SU-DHL-6 (cell line): ENCODE measurements around the gene MAP3K20.

Experiments
- CTCF ChIP-seq: fragments of 200-600 bp; sonication (generic); IDR thresholded peaks from one replicate; pipeline ENCODE4 v1.5.1; 2017; ENCODE audit warnings: antibody characterized with exemption, mild to moderate bottlenecking, low read length, moderate library complexity; ENCODE audit not compliant: insufficient read depth, poor library complexity, severe bottlenecking
- EZH2phosphoT487 ChIP-seq: fragments of 200-600 bp; sonication (generic), shearing (Covaris generic); conservative IDR thresholded peaks from 2 replicates; pipeline ENCODE4 v1.6.1; 2018; ENCODE audit warnings: mild to moderate bottlenecking, antibody characterized with exemption, low read length, moderate library complexity, mixed read lengths

- TF ChIP-seq CTCF: no peak
- no peak for TF ChIP-seq EZH2phosphoT487
These were observed 154.5 kb downstream of the MAP3K20 start for GRCh38 chr2:173230181-173230580.
